Endometrial microvascular endothelial cells (primary cell): Measurements from ENCODE around the gene GOLGA6D. TPM values are rescaled to one million over a fixed set of nuclear protein-coding genes. Genes with fewer than 3 reads are reported as not detected.
"Not testable (repeated sequence)": the region's sequence is repeated elsewhere in the genome, so short reads cannot be mapped to it uniquely, and the experiment has no call there.

Source experiments
- in situ Hi-C: cut with HindIII; loops from 2 replicates; pipeline ENCODE4 v1.10.0; 2017; ENCODE audit warnings: low sequenced_read_pairs, low pct_unique_long_range_greater_than_20kb; ENCODE audit errors: inconsistent ontology term
- total RNA-seq: library from RNA; depleted of rRNA; stranded (reverse); fragments of >200 nt; gene quantifications from one replicate; pipeline ENCODE4 v1.2.3, GENCODE V29; 2015; ENCODE audit errors: inconsistent ontology term

Gene GOLGA6D
- total RNA-seq, 1 donor from 2014 or later = not detected

GRCh38 chr15:75327005-75327404, 44.4 kb downstream of the GOLGA6D start:
- in situ Hi-C loops = no loop called here

GRCh38 chr15:75327491-75327890, 44.9 kb downstream of the GOLGA6D start:
- in situ Hi-C loops = no loop called here

- in situ Hi-C loops = no loop called here
These were observed 46.1 kb downstream of the GOLGA6D start for GRCh38 chr15:75328493-75329314.

DNA sequence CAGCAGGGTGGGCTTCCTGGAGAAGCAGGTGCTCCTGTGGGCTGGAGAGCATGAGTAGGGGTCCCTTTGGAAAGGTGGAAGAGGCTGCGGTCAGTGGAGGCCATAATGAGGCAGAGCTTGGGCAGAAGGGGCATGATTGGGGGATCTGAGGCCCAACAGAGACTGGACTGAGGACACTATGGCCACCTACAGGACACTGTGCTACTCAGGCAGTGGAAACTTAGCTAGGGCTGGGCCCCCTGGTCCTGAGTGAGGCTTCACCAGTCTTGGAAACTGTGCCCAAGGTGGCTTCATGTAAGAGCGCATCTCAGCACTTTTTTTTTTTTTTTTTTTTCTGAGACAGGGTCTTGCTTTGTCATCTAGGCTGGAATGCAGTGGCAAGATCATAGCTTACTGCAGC, 46.9 kb downstream of the GOLGA6D start:
- in situ Hi-C loops = no loop called here

DNA sequence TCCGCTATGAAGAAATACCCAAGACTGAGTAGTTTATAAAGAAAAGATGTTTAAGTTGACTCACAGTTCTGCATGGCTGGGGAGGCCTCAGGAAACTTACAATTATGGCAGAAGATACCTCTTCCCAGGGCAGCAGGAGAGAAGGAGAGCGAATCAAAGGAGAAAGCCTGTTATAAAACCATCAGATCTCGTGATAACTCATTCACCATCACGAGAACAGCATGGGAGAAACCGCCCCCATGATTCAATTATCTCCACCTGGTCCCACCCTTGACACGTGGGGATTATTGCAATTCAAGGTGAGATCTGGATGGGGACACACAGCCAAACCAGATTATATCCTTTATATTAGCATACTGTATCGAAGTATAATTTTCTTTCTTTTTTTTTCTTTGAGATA, 49.5 kb downstream of the GOLGA6D start:
- in situ Hi-C loops = not testable (repeated sequence)

GRCh38 chr15:75333654-75334419, 51.2 kb downstream of the GOLGA6D start:
- in situ Hi-C loops = not testable (repeated sequence)

GRCh38 chr15:75335313-75335704, 52.7 kb downstream of the GOLGA6D start:
- in situ Hi-C loops = no loop called here

GRCh38 chr15:75335705-75336355, 53.2 kb downstream of the GOLGA6D start, which contains the start of gene COMMD4:
COMMD4 (plus strand) TSS chr15:75336063; CDS start chr15:75336090, 27 bp downstream.
- in situ Hi-C loops = no loop called here

- in situ Hi-C loops = no loop called here
These were observed 56.1 kb downstream of the GOLGA6D start for GRCh38 chr15:75338661-75339240.

DNA sequence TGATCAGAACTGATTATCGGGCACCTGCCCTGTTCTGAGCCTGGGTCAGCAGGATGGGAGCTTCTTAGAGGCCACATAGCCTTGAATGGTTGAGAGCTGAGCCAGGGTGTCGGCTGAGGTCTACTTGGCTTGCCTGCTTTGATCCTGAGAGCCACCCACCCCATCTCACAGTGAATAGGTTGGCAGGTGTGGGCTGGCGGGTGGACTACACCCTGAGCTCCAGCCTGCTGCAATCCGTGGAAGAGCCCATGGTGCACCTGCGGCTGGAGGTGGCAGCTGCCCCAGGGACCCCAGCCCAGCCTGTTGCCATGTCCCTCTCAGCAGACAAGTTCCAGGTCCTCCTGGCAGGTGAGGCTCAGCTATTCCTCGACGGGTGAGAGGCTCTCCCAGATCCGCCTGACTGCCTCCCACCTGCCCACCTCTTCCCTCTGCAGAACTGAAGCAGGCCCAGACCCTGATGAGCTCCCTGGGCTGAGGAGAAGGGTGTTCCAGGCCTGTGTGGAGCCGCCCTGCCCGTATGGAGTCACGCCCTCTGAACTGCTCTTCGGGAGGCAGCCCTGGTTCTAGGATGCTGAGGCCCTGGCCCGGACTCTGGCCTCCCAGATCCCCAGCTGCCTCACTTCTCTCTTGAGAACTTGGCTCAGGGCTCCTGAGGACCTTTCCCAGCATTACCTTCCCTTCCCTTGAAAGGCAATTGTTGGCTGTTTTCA, 57.1 kb downstream of the GOLGA6D start:
- in situ Hi-C loops = no loop called here

DNA sequence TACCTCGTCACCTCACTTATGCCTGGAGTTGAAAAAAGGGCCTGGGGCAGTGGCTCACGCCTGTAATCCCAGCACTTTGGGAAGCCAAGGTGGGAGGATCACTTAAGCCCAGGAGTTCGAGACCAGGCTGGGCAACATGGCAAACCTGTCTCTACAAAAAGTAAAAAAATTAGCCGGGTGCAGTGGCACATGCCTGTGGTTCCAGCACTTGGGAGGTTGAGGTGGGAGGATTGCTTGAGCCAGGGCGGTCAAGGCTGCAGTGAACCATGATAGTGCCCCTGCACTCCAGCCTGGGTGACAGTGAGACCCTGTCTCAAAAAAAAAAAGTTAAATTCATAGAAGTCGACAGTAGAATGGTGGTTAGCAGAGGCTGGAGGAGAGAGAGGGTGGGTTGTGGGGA, 59.6 kb downstream of the GOLGA6D start:
- in situ Hi-C loops = no loop called here

- in situ Hi-C loops = not testable (repeated sequence)
These were observed 61.3 kb downstream of the GOLGA6D start for GRCh38 chr15:75343953-75344352.

Other genes with a start within 250 kb of the GOLGA6D start
- gene C15orf39, start 81.0 kb upstream of the GOLGA6D start, total RNA-seq = 16.1 TPM
- gene GOLGA6C, start 24.5 kb upstream of the GOLGA6D start, total RNA-seq = not detected
- 88.2 TPM for gene COMMD4, start 53.2 kb downstream of the GOLGA6D start, total RNA-seq
- 8.3 TPM for gene NEIL1, start 64.2 kb downstream of the GOLGA6D start, total RNA-seq
- gene MAN2C1, start 85.8 kb downstream of the GOLGA6D start, total RNA-seq = 90.7 TPM
- gene SIN3A, start 168.9 kb downstream of the GOLGA6D start, total RNA-seq = 21.0 TPM